ENCODE measurements around the gene RGS5.
"Not testable (repeated sequence)": the region's sequence is repeated elsewhere in the genome, so short reads cannot be mapped to it uniquely, and the experiment has no call there.

RGS5 gene

DNA sequence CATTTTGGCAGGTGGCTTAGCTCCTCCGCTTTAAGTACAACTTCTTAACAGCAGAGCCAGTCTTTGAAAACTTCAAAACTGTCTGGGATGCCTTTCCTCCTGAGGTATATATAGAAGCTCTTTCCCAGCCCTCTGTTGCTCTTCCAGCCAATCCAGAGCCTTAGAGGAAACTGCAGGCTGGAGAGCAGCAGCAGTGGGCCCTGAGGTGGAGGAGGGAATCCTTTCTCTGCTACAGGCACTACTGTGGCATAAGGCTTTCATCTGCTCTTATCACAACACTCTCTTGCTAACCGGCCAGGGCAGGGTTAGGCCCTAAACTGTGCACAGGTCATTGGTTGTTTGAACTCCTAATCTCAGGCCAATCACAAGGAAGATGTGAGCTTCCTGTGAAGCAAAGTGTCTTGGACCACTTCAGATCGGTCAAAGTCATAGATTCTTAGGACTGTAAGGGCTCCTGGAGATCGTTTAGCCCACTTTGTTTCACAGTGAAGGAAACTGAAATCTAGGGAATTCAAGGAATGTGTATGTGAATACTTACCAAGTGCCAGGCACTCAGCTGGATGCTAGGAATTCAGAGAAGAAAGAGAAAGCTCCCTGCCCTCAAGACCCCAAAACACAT lies at the start of gene RGS5:
Gene RGS5 (minus strand): TSS at position 84 of the 619 bp plus-strand sequence. CDS start 81 bp downstream, at position 3.
- Histone ChIP-seq H3K27me3 (no peaks in the 10 kb centered on the region), H3K9me3 (no peaks in the 10 kb centered on the region), H3K4me3 (peak within 1 kb of the TSS; percentile 54 to 55), H3K4me1 (peaks cover 0 to 59% (median 2%) of the 10 kb centered on the region in 4 donors), H3K27ac (peak within 1 kb of the TSS; percentile 74 to 86), H3K36me3 (no peaks in the 10 kb centered on the region)
- peak in 1 of 2 donors; percentile 72 for DNase-seq
- intact Hi-C loops (cut with DNase I; ENCODE audit: low total_unique reads), result no loop called here
- TF ChIP-seq, protein P1, sequence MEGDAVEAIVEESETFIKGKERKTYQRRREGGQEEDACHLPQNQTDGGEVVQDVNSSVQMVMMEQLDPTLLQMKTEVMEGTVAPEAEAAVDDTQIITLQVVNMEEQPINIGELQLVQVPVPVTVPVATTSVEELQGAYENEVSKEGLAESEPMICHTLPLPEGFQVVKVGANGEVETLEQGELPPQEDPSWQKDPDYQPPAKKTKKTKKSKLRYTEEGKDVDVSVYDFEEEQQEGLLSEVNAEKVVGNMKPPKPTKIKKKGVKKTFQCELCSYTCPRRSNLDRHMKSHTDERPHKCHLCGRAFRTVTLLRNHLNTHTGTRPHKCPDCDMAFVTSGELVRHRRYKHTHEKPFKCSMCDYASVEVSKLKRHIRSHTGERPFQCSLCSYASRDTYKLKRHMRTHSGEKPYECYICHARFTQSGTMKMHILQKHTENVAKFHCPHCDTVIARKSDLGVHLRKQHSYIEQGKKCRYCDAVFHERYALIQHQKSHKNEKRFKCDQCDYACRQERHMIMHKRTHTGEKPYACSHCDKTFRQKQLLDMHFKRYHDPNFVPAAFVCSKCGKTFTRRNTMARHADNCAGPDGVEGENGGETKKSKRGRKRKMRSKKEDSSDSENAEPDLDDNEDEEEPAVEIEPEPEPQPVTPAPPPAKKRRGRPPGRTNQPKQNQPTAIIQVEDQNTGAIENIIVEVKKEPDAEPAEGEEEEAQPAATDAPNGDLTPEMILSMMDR (IDR thresholded peaks at IDR 0.05), result no peak

DNA sequence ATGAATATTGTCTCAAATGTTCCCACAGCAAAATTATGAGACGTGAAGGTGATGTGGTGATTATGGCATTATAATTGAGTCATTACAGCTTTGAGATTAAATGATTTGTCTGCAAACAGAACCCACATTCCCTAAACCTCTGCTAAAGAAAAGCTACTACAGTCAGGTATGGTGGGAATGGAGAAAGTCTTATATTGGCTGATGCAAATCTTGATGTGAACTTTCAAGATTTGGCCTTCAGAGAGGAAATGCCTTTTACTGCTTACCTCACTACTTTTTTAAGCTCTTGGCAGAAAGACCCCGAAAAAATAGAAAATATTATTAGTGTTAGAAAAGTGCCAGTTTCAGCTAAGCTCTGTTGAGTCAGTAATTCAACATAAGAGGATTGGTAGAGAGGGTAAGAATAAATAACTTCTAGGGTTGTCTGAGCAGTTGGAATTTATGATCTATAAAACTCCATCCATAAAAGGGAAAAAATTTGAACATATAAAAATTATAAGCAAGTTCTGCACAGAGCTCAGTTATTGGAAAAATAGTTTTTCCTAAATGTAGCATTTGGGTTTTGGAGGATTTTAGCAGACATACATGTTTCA lies 47.8 kb upstream of the RGS5 start:
- DNase-seq, result no peak
- TF ChIP-seq, protein P1 (IDR thresholded peaks at IDR 0.05), result no peak

GRCh38 chr1:163248064-163248463 lies 45.3 kb upstream of the RGS5 start:
- H3K9me3 ChIP-seq, result no peaks in the 10 kb centered on the region
- no peak overlapping the region for H3K4me3 ChIP-seq
- peak overlapping the region; percentile 59 to 75 for H3K27ac ChIP-seq
- peaks cover 0 to 61% (median 12%) of the 10 kb centered on the region in 4 donors for H3K4me1 ChIP-seq
- no peaks in the 10 kb centered on the region for H3K36me3 ChIP-seq
- no peaks in the 10 kb centered on the region for H3K27me3 ChIP-seq
- intact Hi-C loops (cut with DNase I; ENCODE audit: low total_unique reads), result no loop called here
- TF ChIP-seq, protein P1 (IDR thresholded peaks at IDR 0.05), result no peak
- no peak for DNase-seq

More for the DNA sequence above, 47.8 kb upstream of the RGS5 start:
- peak overlapping the region; percentile 59 to 75 for H3K27ac ChIP-seq
- no peaks in the 10 kb centered on the region for H3K9me3 ChIP-seq
- peaks cover 0 to 42% (median 9%) of the 10 kb centered on the region in 4 donors for H3K4me1 ChIP-seq
- H3K4me3 ChIP-seq, result no peak overlapping the region
- H3K27me3 ChIP-seq, result no peaks in the 10 kb centered on the region
- intact Hi-C loops (cut with DNase I; ENCODE audit: low total_unique reads), result loop anchor here (10.0 kb wide), 1 partner anchor 56 kb away; no protein-coding TSS in a partner anchor
- H3K36me3 ChIP-seq, result no peaks in the 10 kb centered on the region

- H3K9me3 ChIP-seq; H3K4me3 ChIP-seq; H3K27me3 ChIP-seq; intact Hi-C loops (cut with DNase I; ENCODE audit: low total_unique reads); DNase-seq; H3K36me3 ChIP-seq: not testable (repeated sequence)
- peak overlapping the region; percentile 37 to 42 for H3K27ac ChIP-seq
- peaks cover 0 to 37% (median 5%) of the 10 kb centered on the region in 4 donors for H3K4me1 ChIP-seq
These were observed 41.9 kb upstream of the RGS5 start for GRCh38 chr1:163244648-163245047.

GRCh38 chr1:163241746-163242145 lies 39.0 kb upstream of the RGS5 start:
- intact Hi-C loops (cut with DNase I; ENCODE audit: low total_unique reads), result no loop called here
- TF ChIP-seq, protein P1 (IDR thresholded peaks at IDR 0.05), result no peak
- DNase-seq, result no peak
- Histone ChIP-seq H3K36me3 (no peaks in the 10 kb centered on the region), H3K4me3 (no peak overlapping the region), H3K4me1 (peaks cover 0 to 19% (median 3%) of the 10 kb centered on the region in 4 donors), H3K27ac (no peak overlapping the region), H3K9me3 (no peaks in the 10 kb centered on the region), H3K27me3 (no peaks in the 10 kb centered on the region)

DNA sequence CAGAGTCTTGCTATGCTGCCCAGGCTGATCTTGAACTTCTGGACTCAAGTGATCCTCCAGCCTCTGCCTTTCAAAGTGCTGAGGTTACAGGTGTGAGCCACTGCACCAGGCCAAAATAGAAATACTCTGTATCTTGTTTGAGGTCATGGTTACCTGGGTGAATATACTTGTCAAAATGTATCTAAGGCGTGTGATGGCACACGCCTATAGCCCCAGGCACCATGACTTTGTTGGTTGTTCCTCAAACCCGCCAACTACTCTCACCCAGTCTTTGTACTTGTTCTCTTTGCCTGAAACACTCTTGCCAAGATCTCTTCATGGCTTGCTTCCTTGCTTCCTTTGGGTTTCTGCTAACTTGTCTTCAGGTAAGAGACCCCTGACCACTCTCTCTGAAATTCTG lies 38.0 kb upstream of the RGS5 start:
- no peak for DNase-seq
- intact Hi-C loops (cut with DNase I; ENCODE audit: low total_unique reads), result no loop called here
- no peaks in the 10 kb centered on the region for H3K36me3 ChIP-seq
- no peaks in the 10 kb centered on the region for H3K9me3 ChIP-seq
- H3K27ac ChIP-seq, result no peak overlapping the region
- TF ChIP-seq, protein P1 (IDR thresholded peaks at IDR 0.05), result no peak
- H3K27me3 ChIP-seq, result no peaks in the 10 kb centered on the region
- H3K4me1 ChIP-seq, result peaks cover 0 to 19% (median 3%) of the 10 kb centered on the region in 4 donors
- no peak overlapping the region for H3K4me3 ChIP-seq

- peaks cover 0 to 27% (median 8%) of the 10 kb centered on the region in 4 donors for H3K4me1 ChIP-seq
- H3K27me3 ChIP-seq; intact Hi-C loops (cut with DNase I; ENCODE audit: low total_unique reads); H3K4me3 ChIP-seq; H3K36me3 ChIP-seq; H3K27ac ChIP-seq; H3K9me3 ChIP-seq; DNase-seq: not testable (repeated sequence)
These were observed 30.9 kb upstream of the RGS5 start for GRCh38 chr1:163233643-163234042.
